Cardiac muscle cell (in vitro differentiated cells and primary cell): ENCODE results near the gene LARP4B. TPM values are rescaled to one million over a fixed set of nuclear protein-coding genes. Genes with fewer than 3 reads are reported as not detected.

Experiments used
- DNase-seq, 2 donors: peaks; one replicate each; pipeline versions ENCODE4 v3.0.0 to v3.0.0-alpha.2; 2010 to 2017; ENCODE audit warnings: low read depth in 1 of 2, low spot score in 1 of 2
- H3K27ac ChIP-seq: fragments of 200-600 bp; sonication (generic); 2 replicates; pipeline ENCODE4 v1.5.1; 2016
- H3K27me3 ChIP-seq: fragments of 200-600 bp; sonication (generic); 2 replicates; pipeline ENCODE4 v1.6.0; 2016; ENCODE audit warnings: control low read depth
- H3K36me3 ChIP-seq: fragments of 200-600 bp; sonication (generic); 2 replicates; pipeline ENCODE4 v1.5.1; 2016; ENCODE audit warnings: control low read depth
- H3K4me1 ChIP-seq: fragments of 200-600 bp; sonication (generic); 2 replicates; pipeline ENCODE4 v1.8.1; 2017; ENCODE audit warnings: low read depth, mild to moderate bottlenecking, mixed run types
- H3K4me3 ChIP-seq: fragments of 200-600 bp; sonication (generic); 2 replicates; pipeline ENCODE4 v1.5.1; 2016; ENCODE audit warnings: mild to moderate bottlenecking
- H3K9me3 ChIP-seq: fragments of 200-600 bp; sonication (generic); 2 replicates; pipeline ENCODE4 v1.5.1; 2017; ENCODE audit warnings: low read depth, mild to moderate bottlenecking, control low read depth
- polyA plus RNA-seq: library from polyadenylated mRNA; unstranded; fragments of >200 nt; fragmentation: Nextera tagmentation; extraction: Ambion mirVana; gene quantifications from 2 replicates; pipeline ENCODE4 v1.2.1, GENCODE V29; 2016
- total RNA-seq: library from RNA; depleted of rRNA; stranded (reverse); fragments of >200 nt; gene quantifications from 2 replicates; pipeline ENCODE4 v1.2.3, GENCODE V29; 2016
- TF ChIP-seq, protein P1 (sequence below): IDR thresholded peaks from 2 replicates; pipeline ENCODE4 v1.5.1; 2012; ENCODE audit warnings: low read depth, mild to moderate bottlenecking, low read length

Gene LARP4B
- total and polyA plus RNA-seq, 2 experiments from 2014 or later, result 23.4 to 36.2 TPM

- Histone ChIP-seq H3K36me3 (no peaks in the 10 kb centered on the region), H3K9me3 (no peaks in the 10 kb centered on the region), H3K27ac (peak overlapping the region; percentile 98), H3K4me3 (peak overlapping the region; percentile 97), H3K27me3 (no peaks in the 10 kb centered on the region), H3K4me1 (peaks cover 14% of the 10 kb centered on the region)
- TF ChIP-seq, protein P1, sequence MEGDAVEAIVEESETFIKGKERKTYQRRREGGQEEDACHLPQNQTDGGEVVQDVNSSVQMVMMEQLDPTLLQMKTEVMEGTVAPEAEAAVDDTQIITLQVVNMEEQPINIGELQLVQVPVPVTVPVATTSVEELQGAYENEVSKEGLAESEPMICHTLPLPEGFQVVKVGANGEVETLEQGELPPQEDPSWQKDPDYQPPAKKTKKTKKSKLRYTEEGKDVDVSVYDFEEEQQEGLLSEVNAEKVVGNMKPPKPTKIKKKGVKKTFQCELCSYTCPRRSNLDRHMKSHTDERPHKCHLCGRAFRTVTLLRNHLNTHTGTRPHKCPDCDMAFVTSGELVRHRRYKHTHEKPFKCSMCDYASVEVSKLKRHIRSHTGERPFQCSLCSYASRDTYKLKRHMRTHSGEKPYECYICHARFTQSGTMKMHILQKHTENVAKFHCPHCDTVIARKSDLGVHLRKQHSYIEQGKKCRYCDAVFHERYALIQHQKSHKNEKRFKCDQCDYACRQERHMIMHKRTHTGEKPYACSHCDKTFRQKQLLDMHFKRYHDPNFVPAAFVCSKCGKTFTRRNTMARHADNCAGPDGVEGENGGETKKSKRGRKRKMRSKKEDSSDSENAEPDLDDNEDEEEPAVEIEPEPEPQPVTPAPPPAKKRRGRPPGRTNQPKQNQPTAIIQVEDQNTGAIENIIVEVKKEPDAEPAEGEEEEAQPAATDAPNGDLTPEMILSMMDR, result no peak
- DNase-seq, result no peak
Measured at GRCh38 chr10:929960-930624, 1.4 kb downstream of the LARP4B start.

DNA sequence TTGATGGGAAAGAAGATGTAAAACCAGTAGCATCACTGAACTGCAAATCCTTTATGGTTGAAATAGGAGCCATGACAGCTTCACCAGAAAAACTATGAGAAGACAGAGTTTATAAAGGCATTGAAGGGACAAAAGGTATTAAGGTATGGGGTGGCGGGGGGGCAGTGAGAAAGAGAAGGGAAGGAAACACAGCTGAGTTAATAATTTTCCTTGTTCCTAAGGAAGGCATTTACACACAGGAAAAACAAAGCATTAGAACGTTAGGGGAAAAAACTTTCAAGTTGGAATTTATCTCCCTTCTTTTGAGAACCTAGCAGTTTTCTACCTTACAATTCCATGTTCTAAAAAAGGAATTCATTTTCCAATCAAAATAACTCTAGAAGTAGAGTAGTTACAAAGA is 4.4 kb downstream of the LARP4B start:
- H3K9me3 ChIP-seq, result no peaks in the 10 kb centered on the region
- H3K4me1 ChIP-seq, result peaks cover 14% of the 10 kb centered on the region
- TF ChIP-seq, protein P1, result no peak
- no peak overlapping the region for H3K27ac ChIP-seq
- no peaks in the 10 kb centered on the region for H3K36me3 ChIP-seq
- DNase-seq, result no peak
- H3K4me3 ChIP-seq, result no peak overlapping the region
- no peaks in the 10 kb centered on the region for H3K27me3 ChIP-seq

DNA sequence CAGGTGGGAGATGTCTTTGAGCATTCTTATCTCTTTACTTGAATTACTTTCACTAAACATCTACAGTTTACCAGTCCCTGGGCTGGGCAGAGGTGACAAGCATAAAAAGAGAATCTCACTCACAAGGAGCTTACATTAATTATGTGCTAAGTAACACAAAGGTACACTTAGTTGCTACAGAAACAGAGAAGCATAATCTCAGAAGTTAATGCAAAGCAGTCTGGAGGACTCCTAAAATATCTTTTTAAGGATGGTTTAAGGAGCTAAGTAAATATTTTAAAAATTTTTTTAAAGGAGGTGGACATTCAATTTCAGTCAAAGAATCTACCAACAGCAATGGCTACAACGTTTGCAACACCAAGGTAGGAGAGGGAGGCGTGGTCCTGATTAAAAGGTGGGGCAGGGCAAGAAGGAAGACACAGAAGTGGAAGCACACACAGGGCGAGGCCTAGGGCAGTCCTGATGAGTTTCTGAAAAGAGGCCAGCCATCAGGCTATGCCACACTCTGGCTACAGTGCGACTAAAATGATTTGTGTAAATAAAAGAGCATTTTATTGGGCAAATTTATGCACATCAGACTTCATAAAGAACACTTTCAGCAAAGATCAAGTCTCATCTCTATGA is 5.3 kb downstream of the LARP4B start:
- DNase-seq, result no peak
- H3K4me1 ChIP-seq, result peaks cover 14% of the 10 kb centered on the region
- H3K36me3 ChIP-seq, result no peaks in the 10 kb centered on the region
- H3K27ac ChIP-seq, result no peak overlapping the region
- no peaks in the 10 kb centered on the region for H3K27me3 ChIP-seq
- no peak overlapping the region for H3K4me3 ChIP-seq
- H3K9me3 ChIP-seq, result no peaks in the 10 kb centered on the region
- TF ChIP-seq, protein P1, result no peak

DNA sequence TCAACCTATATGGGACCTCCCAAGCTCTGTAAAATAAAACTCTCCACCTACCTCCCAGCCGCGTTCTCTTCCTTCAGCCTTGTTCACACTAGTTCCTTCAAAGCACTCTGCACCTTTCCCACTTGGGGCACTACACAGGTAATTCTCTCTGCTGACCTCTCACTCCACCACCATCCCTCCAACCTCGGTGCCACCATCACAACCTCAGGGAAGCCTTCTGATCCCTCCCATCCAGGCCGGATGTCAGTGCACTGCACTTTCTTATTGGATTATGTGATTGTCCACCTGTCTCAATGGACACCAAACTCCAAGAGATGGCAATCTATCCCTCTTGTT is 7.0 kb downstream of the LARP4B start:
- Histone ChIP-seq H3K36me3 (no peaks in the 10 kb centered on the region), H3K4me1 (peaks cover 11% of the 10 kb centered on the region), H3K27ac (no peak overlapping the region), H3K4me3 (no peak overlapping the region), H3K9me3 (no peaks in the 10 kb centered on the region), H3K27me3 (no peaks in the 10 kb centered on the region)
- DNase-seq, result no peak
- TF ChIP-seq, protein P1, result no peak

DNA sequence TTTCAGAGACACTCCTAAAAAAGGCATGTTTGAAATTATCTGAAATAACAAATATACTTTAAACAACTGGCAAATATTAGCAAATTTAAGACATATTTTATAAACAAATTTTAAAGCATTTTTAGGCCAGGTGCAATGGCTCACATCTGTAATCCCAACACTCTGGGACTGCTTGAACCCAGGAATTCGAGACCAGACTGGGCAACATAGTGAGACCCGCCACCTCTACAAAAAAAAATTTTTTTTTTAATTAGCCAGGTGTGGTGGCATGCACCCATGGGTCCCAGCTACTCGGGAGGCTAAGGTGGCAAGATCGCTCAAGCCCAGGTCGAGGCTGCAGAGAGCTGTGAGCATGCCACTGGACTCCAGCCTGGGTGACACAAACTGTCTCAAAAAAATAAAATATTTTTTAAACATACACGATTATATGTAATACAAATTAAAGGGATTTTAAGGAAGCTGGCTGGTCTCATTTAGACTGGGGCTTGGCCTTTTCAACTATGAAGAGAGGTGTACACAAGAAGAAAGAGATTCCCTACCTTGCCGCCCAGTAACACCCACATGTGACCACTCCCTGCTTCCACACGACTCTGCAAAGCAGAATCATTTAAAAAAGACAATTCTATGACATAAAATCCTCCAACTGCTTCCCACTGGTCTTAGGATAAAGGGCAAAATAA is 7.5 kb downstream of the LARP4B start:
- H3K27me3 ChIP-seq, result no peaks in the 10 kb centered on the region
- TF ChIP-seq, protein P1, result no peak
- no peak overlapping the region for H3K27ac ChIP-seq
- DNase-seq, result no peak
- no peak overlapping the region for H3K4me3 ChIP-seq
- no peaks in the 10 kb centered on the region for H3K36me3 ChIP-seq
- no peaks in the 10 kb centered on the region for H3K9me3 ChIP-seq
- H3K4me1 ChIP-seq, result peaks cover 6% of the 10 kb centered on the region
